ENCODE data around the gene NR0B1.

Gene NR0B1

GRCh38 chrX:30309139-30309571 is at the start of gene NR0B1:
TSS of gene NR0B1 (minus strand) at chrX:30309390. CDS start at chrX:30309363, 27 bp downstream.
- no peak for DNase-seq (ENCODE audit: low read depth in 2 of 2)

- no peak for DNase-seq (ENCODE audit: low read depth in 2 of 2)
Measured at GRCh38 chrX:30349946-30350345, 40.8 kb upstream of the NR0B1 start.

- no peak for DNase-seq (ENCODE audit: low read depth in 2 of 2)
Measured at GRCh38 chrX:30343206-30343605, 34.0 kb upstream of the NR0B1 start.

- DNase-seq (ENCODE audit: low read depth in 2 of 2): no peak
Measured at GRCh38 chrX:30340753-30341152, 31.6 kb upstream of the NR0B1 start.

- no peak for DNase-seq (ENCODE audit: low read depth in 2 of 2)
Measured at GRCh38 chrX:30327762-30328161, 18.6 kb upstream of the NR0B1 start.

GRCh38 chrX:30317308-30317707 is 8.1 kb upstream of the NR0B1 start:
- DNase-seq (ENCODE audit: low read depth in 2 of 2): no peak

- DNase-seq (ENCODE audit: low read depth in 2 of 2): no peak
Measured at GRCh38 chrX:30313322-30313721, 4.1 kb upstream of the NR0B1 start.

- DNase-seq (ENCODE audit: low read depth in 2 of 2): no peak
Measured at GRCh38 chrX:30312858-30313257, 3.7 kb upstream of the NR0B1 start.

GRCh38 chrX:30310429-30311206 is 1.4 kb upstream of the NR0B1 start:
- DNase-seq (ENCODE audit: low read depth in 2 of 2): no peak

GRCh38 chrX:30308263-30309138 is 689 bp downstream of the NR0B1 start:
- no peak for DNase-seq (ENCODE audit: low read depth in 2 of 2)

- no peak for DNase-seq (ENCODE audit: low read depth in 2 of 2)
Measured at GRCh38 chrX:30307466-30307865, 1.7 kb downstream of the NR0B1 start.

GRCh38 chrX:30304866-30305265 is 4.3 kb downstream of the NR0B1 start:
- DNase-seq (ENCODE audit: low read depth in 2 of 2): no peak

- no peak for DNase-seq (ENCODE audit: low read depth in 2 of 2)
Measured at GRCh38 chrX:30302956-30303355, 6.2 kb downstream of the NR0B1 start.

- no peak for DNase-seq (ENCODE audit: low read depth in 2 of 2)
Measured at GRCh38 chrX:30301963-30302362, 7.2 kb downstream of the NR0B1 start.

GRCh38 chrX:30301208-30301607 is 8.0 kb downstream of the NR0B1 start:
- DNase-seq (ENCODE audit: low read depth in 2 of 2): no peak

GRCh38 chrX:30296408-30297254 is 12.6 kb downstream of the NR0B1 start:
- no peak for DNase-seq (ENCODE audit: low read depth in 2 of 2)

- DNase-seq (ENCODE audit: low read depth in 2 of 2): no peak
Measured at GRCh38 chrX:30283456-30284200, 25.6 kb downstream of the NR0B1 start.

GRCh38 chrX:30282527-30282926 is 26.7 kb downstream of the NR0B1 start:
- DNase-seq (ENCODE audit: low read depth in 2 of 2): no peak

GRCh38 chrX:30280428-30280827 is 28.8 kb downstream of the NR0B1 start:
- no peak for DNase-seq (ENCODE audit: low read depth in 2 of 2)

- DNase-seq (ENCODE audit: low read depth in 2 of 2): no peak
Measured at GRCh38 chrX:30278365-30278764, 30.8 kb downstream of the NR0B1 start.

GRCh38 chrX:30275498-30275897 is 33.7 kb downstream of the NR0B1 start:
- DNase-seq (ENCODE audit: low read depth in 2 of 2): no peak
